H1 (cell line): ENCODE results near the gene TRAF4.

Experiments used
- BACH1 ChIP-seq: IDR thresholded peaks from 2 replicates; pipeline ENCODE4 v1.6.1; 2012; ENCODE audit warnings: low read length, improper control_type of control experiment
- CBX5 ChIP-seq: fragments of 300-800, 300-1000 bp; sonication (generic); IDR thresholded peaks from 2 replicates; pipeline ENCODE4 v1.7.1; 2016; ENCODE audit warnings: antibody characterized with exemption, low read length, low read depth
- CREB1 ChIP-seq: IDR thresholded peaks from 2 replicates; pipeline ENCODE4 v1.6.1; 2012; ENCODE audit warnings: inconsistent platforms
- EGR1 ChIP-seq: IDR thresholded peaks from 2 replicates; pipeline ENCODE4 v1.6.1; 2011; ENCODE audit warnings: low read depth, low read length, borderline replicate concordance
- HDAC6 ChIP-seq: IDR thresholded peaks from one replicate; pipeline ENCODE4 v1.7.1; 2012; ENCODE audit warnings: low read depth, mild to moderate bottlenecking, inconsistent platforms, low read length, moderate library complexity
- JUND ChIP-seq: IDR thresholded peaks from 2 replicates; pipeline ENCODE4 v1.6.1; 2011; ENCODE audit warnings: mild to moderate bottlenecking, improper control_type of control experiment, low read length
- PHF8 ChIP-seq: fragments of 200-600 bp; sonication (generic); conservative IDR thresholded peaks from 2 replicates; pipeline ENCODE4 v1.7.1; 2012; ENCODE audit warnings: low read depth, mild to moderate bottlenecking, inconsistent platforms, low read length, moderate library complexity
- POLR2AphosphoS5 ChIP-seq: IDR thresholded peaks from 2 replicates; pipeline ENCODE4 v1.6.1; 2011; ENCODE audit warnings: low read depth, low read length
- SIN3A ChIP-seq, 2 experiments: IDR thresholded peaks in 1 of 2; conservative IDR thresholded peaks in 1 of 2; 2 replicates each; pipeline ENCODE4 v1.6.1; 2011 to 2012; ENCODE audit warnings: low read length in 2 of 2, improper control_type of control experiment in 1 of 2, low read depth in 1 of 2, mild to moderate bottlenecking in 1 of 2
- SRF ChIP-seq: IDR thresholded peaks from 2 replicates; pipeline ENCODE4 v1.6.1; 2011; ENCODE audit warnings: mild to moderate bottlenecking, low read depth, low read length, moderate library complexity
- TF ChIP-seq, protein P1 (sequence below), 3 experiments: IDR thresholded peaks; 1 replicate in 2 of 3; 2 replicates in 1 of 3; pipeline versions ENCODE4 v1.5.1 to v1.6.1; 2011; ENCODE audit warnings: low read length in 3 of 3, mild to moderate bottlenecking in 3 of 3, inconsistent platforms in 2 of 3, low read depth in 1 of 3, moderate library complexity in 1 of 3; ENCODE audit not compliant: insufficient read depth in 1 of 3; ENCODE audit errors: control extremely low read depth in 1 of 3

DNA sequence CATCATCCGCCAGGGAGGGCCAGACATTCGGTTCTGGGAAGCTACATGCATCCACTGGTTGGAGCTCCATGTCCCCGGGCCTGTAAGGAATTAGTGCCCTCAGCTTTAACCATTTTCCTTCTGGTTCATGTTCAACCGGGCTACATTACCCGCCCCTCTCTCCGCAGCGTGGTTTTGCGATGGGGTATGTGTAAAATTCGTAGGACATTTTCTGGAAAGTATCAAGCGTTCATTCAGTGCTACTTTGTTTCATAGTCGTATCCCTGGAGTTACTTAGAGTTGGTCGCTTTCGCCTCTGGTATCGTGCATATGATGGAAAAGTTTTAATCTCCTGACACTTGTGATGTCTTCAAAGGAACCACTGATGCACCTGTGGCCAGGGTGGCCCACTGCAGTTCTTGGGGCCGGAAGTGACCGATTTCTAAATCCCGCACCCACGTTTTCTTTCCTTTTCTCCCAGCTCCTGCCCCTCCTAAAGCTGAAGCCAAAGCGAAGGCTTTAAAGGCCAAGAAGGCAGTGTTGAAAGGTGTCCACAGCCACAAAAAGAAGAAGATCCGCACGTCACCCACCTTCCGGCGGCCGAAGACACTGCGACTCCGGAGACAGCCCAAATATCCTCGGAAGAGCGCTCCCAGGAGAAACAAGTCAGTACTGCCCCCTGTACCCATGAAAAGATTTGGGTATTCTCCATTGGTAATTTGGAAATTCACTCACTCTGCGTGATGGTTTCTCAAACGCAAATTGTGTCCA lies 23.4 kb upstream of the TRAF4 start:
- no peak for TF ChIP-seq SRF
- no peak for TF ChIP-seq CREB1
- TF ChIP-seq SIN3A (conservative IDR thresholded peaks at IDR 0.05 in 1 of 2, IDR thresholded peaks at IDR 0.05 in 1 of 2; ENCODE audit: low read depth in 1 of 2, low read length in 2 of 2), result 0 out of 4 replicates have a peak, but pooled peaks of 1 of the 2 experiments have one; percentile 56
- TF ChIP-seq, protein P1, sequence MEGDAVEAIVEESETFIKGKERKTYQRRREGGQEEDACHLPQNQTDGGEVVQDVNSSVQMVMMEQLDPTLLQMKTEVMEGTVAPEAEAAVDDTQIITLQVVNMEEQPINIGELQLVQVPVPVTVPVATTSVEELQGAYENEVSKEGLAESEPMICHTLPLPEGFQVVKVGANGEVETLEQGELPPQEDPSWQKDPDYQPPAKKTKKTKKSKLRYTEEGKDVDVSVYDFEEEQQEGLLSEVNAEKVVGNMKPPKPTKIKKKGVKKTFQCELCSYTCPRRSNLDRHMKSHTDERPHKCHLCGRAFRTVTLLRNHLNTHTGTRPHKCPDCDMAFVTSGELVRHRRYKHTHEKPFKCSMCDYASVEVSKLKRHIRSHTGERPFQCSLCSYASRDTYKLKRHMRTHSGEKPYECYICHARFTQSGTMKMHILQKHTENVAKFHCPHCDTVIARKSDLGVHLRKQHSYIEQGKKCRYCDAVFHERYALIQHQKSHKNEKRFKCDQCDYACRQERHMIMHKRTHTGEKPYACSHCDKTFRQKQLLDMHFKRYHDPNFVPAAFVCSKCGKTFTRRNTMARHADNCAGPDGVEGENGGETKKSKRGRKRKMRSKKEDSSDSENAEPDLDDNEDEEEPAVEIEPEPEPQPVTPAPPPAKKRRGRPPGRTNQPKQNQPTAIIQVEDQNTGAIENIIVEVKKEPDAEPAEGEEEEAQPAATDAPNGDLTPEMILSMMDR (IDR thresholded peaks at IDR 0.05; ENCODE audit: control extremely low read depth in 1 of 3, insufficient read depth in 1 of 3, low read depth in 1 of 3, low read length in 3 of 3), result peak in 1 of 3 experiments; percentile 29; a peak in 1 of 4 replicates
- TF ChIP-seq HDAC6, result no peak
- TF ChIP-seq JUND, result no peak
- TF ChIP-seq EGR1, result no peak
- TF ChIP-seq BACH1, result no peak
- TF ChIP-seq CBX5, result no peak
- TF ChIP-seq POLR2AphosphoS5, result peak; percentile 25; the same call in 1 of the 2 replicates
- 0 out of 2 replicates have a peak, but pooled peaks have one; percentile 9 for TF ChIP-seq PHF8
